Transverse colon (tissue), 4 donors: Measurements from ENCODE around the gene LTB4R. TPM values are rescaled to one million over a fixed set of nuclear protein-coding genes. Genes with fewer than 3 reads are reported as not detected.

Source experiments
- DNase-seq: peaks from one replicate; pipeline ENCODE4 v3.0.0-alpha.2; 2019
- H3K27ac ChIP-seq, 4 donors: fragments of 200-600 bp; sonication (generic); 2 replicates each; pipeline ENCODE4 v1.5.1; 2016 to 2018; ENCODE audit warnings: inconsistent platforms in 4 of 4
- H3K27me3 ChIP-seq: fragments of 200-600 bp; sonication (generic); 2 replicates; pipeline ENCODE4 v1.5.1; 2017; ENCODE audit warnings: inconsistent platforms
- H3K36me3 ChIP-seq, 4 donors: fragments of 200-600 bp; sonication (generic); 2 replicates each; pipeline ENCODE4 v1.5.1; 2017 to 2019; ENCODE audit warnings: inconsistent platforms in 4 of 4
- H3K4me1 ChIP-seq, 4 donors: fragments of 200-600 bp; sonication (generic); 2 replicates each; pipeline ENCODE4 v1.5.1; 2017 to 2020; ENCODE audit warnings: inconsistent platforms in 4 of 4
- H3K4me3 ChIP-seq, 4 donors: fragments of 200-600 bp; sonication (generic); 1 replicate in 1 of 4; 2 replicates in 3 of 4; pipeline versions ENCODE4 v1.5.1 to v1.6.1; 2017 to 2019; ENCODE audit warnings: inconsistent platforms in 4 of 4
- H3K9me3 ChIP-seq, 2 donors: fragments of 200-600 bp; sonication (generic); 2 replicates each; pipeline ENCODE4 v1.5.1; 2017 to 2019; ENCODE audit warnings: inconsistent platforms in 2 of 2
- CTCF ChIP-seq, 5 experiments: fragments of 200-600 bp in 3 of 5; fragments of 450-650 bp in 2 of 5; sonication (generic) in 3 of 5; IDR thresholded peaks; 1 replicate in 2 of 5; 2 replicates in 3 of 5; pipeline ENCODE4 v1.5.1; 2016 to 2017; ENCODE audit warnings: antibody characterized with exemption in 5 of 5, inconsistent platforms in 3 of 5, mild to moderate bottlenecking in 2 of 5, moderate library complexity in 1 of 5
- EP300 ChIP-seq: sonication (generic); formaldehyde crosslinking; IDR thresholded peaks from one replicate; pipeline ENCODE4 v1.6.1; 2017; ENCODE audit warnings: antibody characterized with exemption, low read depth
- POLR2A ChIP-seq: fragments of 450-650 bp; IDR thresholded peaks from one replicate; pipeline ENCODE4 v1.6.1; 2016; ENCODE audit warnings: antibody characterized with exemption, mild to moderate bottlenecking, moderate library complexity
- POLR2AphosphoS5 ChIP-seq, 3 donors: sonication (generic); formaldehyde crosslinking; IDR thresholded peaks; one replicate each; pipeline ENCODE4 v1.6.1; 2016; ENCODE audit warnings: antibody characterized with exemption in 3 of 3
- WGBS, 2 donors: methylation state at CpG; one replicate each; pipeline ENCODE4 v1.1.5; 2018; ENCODE audit warnings: low coverage in 1 of 2; 5-methylcytosine and 5-hydroxymethylcytosine counted together
- in situ Hi-C, 4 donors: fragments of 200-750 bp; cut with MboI; loops; one replicate each; pipeline versions ENCODE4 v1.15.0 to v1.15.1; 2017; ENCODE audit warnings: low sequenced_read_pairs in 3 of 4, low pct_ligation_motif_present in 1 of 4, low pct_unique_long_range_greater_than_20kb in 1 of 4
- intact Hi-C: fragments of 100-400 bp; cut with DNase I; formaldehyde crosslinking; loops from one replicate; pipeline ENCODE4 v1.15.1; 2023; ENCODE audit warnings: low total_unique reads
- total RNA-seq, 4 donors: library from RNA; depleted of rRNA; stranded (reverse); fragments of >200 nt; gene quantifications; one replicate each; pipeline ENCODE4 v1.1.0, GENCODE V29; 2016

LTB4R gene
- total RNA-seq, 4 donors from 2014 or later, result 1.1 to 8.3 (median 6.2) TPM

DNA sequence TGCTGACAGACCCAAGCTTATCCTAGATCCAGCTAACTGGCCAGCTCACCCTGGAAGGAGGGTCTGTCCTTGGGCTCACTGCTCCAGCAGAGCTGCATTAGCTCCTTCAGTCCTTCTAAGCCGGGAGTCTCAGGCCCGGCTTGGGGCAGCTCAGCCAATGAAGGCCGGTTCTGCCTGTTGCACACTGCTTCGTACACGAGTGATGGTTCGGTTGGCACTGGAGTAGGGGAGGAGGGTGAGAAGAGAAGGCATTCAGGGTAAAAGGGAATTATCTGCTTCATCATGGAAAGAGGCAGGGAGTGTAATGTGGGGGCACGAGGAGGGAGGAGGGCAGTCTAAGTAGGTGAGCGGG is 26.5 kb downstream of the LTB4R start:
- in situ Hi-C loops (loop anchor here in 3 of 4 donors (5.0 to 25.0 kb wide), 3 partner anchors 95 to 100 kb away; partner anchors contain the start of genes CBLN3 (in 1 of the 3), KHNYN (in 1 of the 3) and SDR39U1 (in 1 of the 3)), intact Hi-C loops (no loop called here)
- no peaks in the 10 kb centered on the region for H3K9me3 ChIP-seq
- no peak overlapping the region for H3K27ac ChIP-seq
- WGBS, 2 donors, result 85 to 98% methylated on average over 6 to 8 of the region's 8 CpGs
- DNase-seq, result no peak
- no peak overlapping the region for H3K4me3 ChIP-seq
- TF ChIP-seq CTCF (IDR thresholded peaks at IDR 0.05) (no peak), POLR2AphosphoS5 (IDR thresholded peaks at IDR 0.05) (no peak), POLR2A (no peak), EP300 (no peak)
- H3K4me1 ChIP-seq, result peaks cover 10 to 40% (median 27%) of the 10 kb centered on the region in 4 donors
- peaks cover 0 to 4% (median 0%) of the 10 kb centered on the region in 4 donors for H3K36me3 ChIP-seq
- H3K27me3 ChIP-seq, result peaks cover 23% of the 10 kb centered on the region

GRCh38 chr14:24338843-24339242 is 27.5 kb downstream of the LTB4R start:
- intact Hi-C loops, result no loop called here
- 88% methylated on average over 6 of the region's 14 CpGs; no CpG with 5 or more reads in 1 of the 2 donors for WGBS, 2 donors

GRCh38 chr14:24339284-24340151 is 28.2 kb downstream of the LTB4R start, which contains the start of gene RIPK3:
RIPK3 (minus strand) TSS chr14:24339991; CDS start chr14:24339826, 165 bp downstream.
- peak; percentile 87 for DNase-seq
- intact Hi-C loops (no loop called here), in situ Hi-C loops (loop anchor here in 3 of 4 donors (5.0 to 25.0 kb wide), 3 partner anchors 93 to 98 kb away; partner anchors contain the start of genes CBLN3 (in 1 of the 3), KHNYN (in 1 of the 3) and SDR39U1 (in 1 of the 3))
- 0 to 13% methylated on average over 3 to 44 of the region's 51 CpGs for WGBS, 2 donors
- Histone ChIP-seq H3K4me1 (peaks cover 5 to 23% (median 10%) of the 10 kb centered on the region in 4 donors), H3K36me3 (peaks cover 0 to 4% (median 0%) of the 10 kb centered on the region in 4 donors), H3K4me3 (peak within 1 kb of the TSS; percentile 34 to 60 (median 52)), H3K9me3 (no peaks in the 10 kb centered on the region), H3K27me3 (peaks cover 10% of the 10 kb centered on the region), H3K27ac (peak within 1 kb of the TSS; percentile 72 to 85 (median 78))
- peak in 1 of 5 experiments; percentile 15 for TF ChIP-seq CTCF (IDR thresholded peaks at IDR 0.05)
- TF ChIP-seq POLR2AphosphoS5 (IDR thresholded peaks at IDR 0.05), result peak; percentile 39 to 50 (median 46)
- TF ChIP-seq POLR2A, result peak; percentile 65
- TF ChIP-seq EP300, result no peak

More at GRCh38 chr14:24338843-24339242, 27.5 kb downstream of the LTB4R start:
- Histone ChIP-seq H3K27me3 (peaks cover 17% of the 10 kb centered on the region), H3K36me3 (peaks cover 0 to 4% (median 0%) of the 10 kb centered on the region in 4 donors), H3K27ac (peak overlapping the region in 2 of 4 donors; percentile 82 to 85), H3K9me3 (no peaks in the 10 kb centered on the region), H3K4me3 (peak overlapping the region in 3 of 4 donors; percentile 47 to 60 (median 57)), H3K4me1 (peaks cover 9 to 30% (median 17%) of the 10 kb centered on the region in 4 donors)
- DNase-seq, result no peak
- TF ChIP-seq POLR2A, result no peak
- no peak for TF ChIP-seq CTCF (IDR thresholded peaks at IDR 0.05)
- no peak for TF ChIP-seq EP300
- TF ChIP-seq POLR2AphosphoS5 (IDR thresholded peaks at IDR 0.05), result no peak
- in situ Hi-C loops, result loop anchor here in 3 of 4 donors (5.0 to 25.0 kb wide), 3 partner anchors 93 to 98 kb away; partner anchors contain the start of genes CBLN3 (in 1 of the 3), KHNYN (in 1 of the 3) and SDR39U1 (in 1 of the 3)

GRCh38 chr14:24340606-24341005 is 29.3 kb downstream of the LTB4R start:
- Histone ChIP-seq H3K4me3 (no peak overlapping the region), H3K27me3 (no peaks in the 10 kb centered on the region), H3K36me3 (peaks cover 0 to 4% (median 0%) of the 10 kb centered on the region in 4 donors), H3K9me3 (no peaks in the 10 kb centered on the region), H3K27ac (no peak overlapping the region), H3K4me1 (peaks cover 0 to 15% (median 5%) of the 10 kb centered on the region in 4 donors)
- in situ Hi-C loops, result loop anchor here in 1 of 4 donors (25.0 kb wide), 1 partner anchor 97 kb away; the partner anchor contains the start of genes CBLN3, KHNYN and SDR39U1
- WGBS, 2 donors, result 61% methylated on average over 1 of the region's 1 CpG; no CpG with 5 or more reads in 1 of the 2 donors
- DNase-seq, result no peak
- TF ChIP-seq POLR2AphosphoS5 (IDR thresholded peaks at IDR 0.05) (no peak), EP300 (no peak), POLR2A (no peak), CTCF (IDR thresholded peaks at IDR 0.05) (no peak)
- intact Hi-C loops, result no loop called here
